H1 (cell line): ENCODE results near the gene SNX30. TPM values are rescaled to one million over a fixed set of nuclear protein-coding genes. Genes with fewer than 3 reads are reported as not detected.

ENCODE experiments used
- BCL11A ChIP-seq, 2 experiments: IDR thresholded peaks; one replicate each; pipeline ENCODE4 v1.6.1; 2011; ENCODE audit warnings: low read depth in 2 of 2, low read length in 2 of 2, mild to moderate bottlenecking in 2 of 2
- E2F6 ChIP-seq: IDR thresholded peaks from 2 replicates; pipeline ENCODE4 v1.6.1; 2012; ENCODE audit warnings: inconsistent platforms
- EP300 ChIP-seq, 2 experiments: IDR thresholded peaks; 1 replicate in 1 of 2; 2 replicates in 1 of 2; pipeline ENCODE4 v1.6.1; 2011 to 2012; ENCODE audit warnings: low read depth in 2 of 2, low read length in 2 of 2, mild to moderate bottlenecking in 2 of 2, borderline replicate concordance in 1 of 2, inconsistent platforms in 1 of 2, moderate library complexity in 1 of 2
- GTF2F1 ChIP-seq: IDR thresholded peaks from 2 replicates; pipeline ENCODE4 v1.6.1; 2012; ENCODE audit warnings: low read depth, low read length, improper control_type of control experiment, borderline replicate concordance
- JUND ChIP-seq: IDR thresholded peaks from 2 replicates; pipeline ENCODE4 v1.6.1; 2011; ENCODE audit warnings: mild to moderate bottlenecking, improper control_type of control experiment, low read length
- KDM1A ChIP-seq: fragments of 200-600, 300-600 bp; sonication (generic); IDR thresholded peaks from 2 replicates; pipeline ENCODE4 v1.7.1; 2016; ENCODE audit warnings: mild to moderate bottlenecking, low read length, borderline replicate concordance
- KDM4A ChIP-seq: IDR thresholded peaks from one replicate; pipeline ENCODE4 v1.7.1; 2012; ENCODE audit warnings: low read depth, mild to moderate bottlenecking, moderate library complexity, low read length, inconsistent platforms; ENCODE audit not compliant: severe bottlenecking
- MAFK ChIP-seq: IDR thresholded peaks from 2 replicates; pipeline ENCODE4 v1.6.1; 2012; ENCODE audit warnings: low read depth, mild to moderate bottlenecking, improper control_type of control experiment, low read length
- NRF1 ChIP-seq: IDR thresholded peaks from 2 replicates; pipeline ENCODE4 v1.6.1; 2011; ENCODE audit warnings: mild to moderate bottlenecking, low read depth, low read length, improper control_type of control experiment
- POLR2A ChIP-seq, 2 experiments: IDR thresholded peaks; 1 replicate in 1 of 2; 2 replicates in 1 of 2; pipeline ENCODE4 v1.6.1; 2011; ENCODE audit warnings: low read depth in 2 of 2, low read length in 2 of 2, mild to moderate bottlenecking in 2 of 2; ENCODE audit errors: control extremely low read depth in 1 of 2
- POLR2AphosphoS5 ChIP-seq: IDR thresholded peaks from 2 replicates; pipeline ENCODE4 v1.6.1; 2011; ENCODE audit warnings: low read depth, low read length
- RFX5 ChIP-seq: IDR thresholded peaks from 2 replicates; pipeline ENCODE4 v1.6.1; 2011; ENCODE audit warnings: low read depth, low read length, improper control_type of control experiment, borderline replicate concordance
- RXRA ChIP-seq: IDR thresholded peaks from 2 replicates; pipeline ENCODE4 v1.6.1; 2011; ENCODE audit warnings: low read depth, mild to moderate bottlenecking, low read length, moderate library complexity; ENCODE audit not compliant: insufficient read depth
- SP2 ChIP-seq: IDR thresholded peaks from 2 replicates; pipeline ENCODE4 v1.6.1; 2012; ENCODE audit warnings: mild to moderate bottlenecking, low read length, inconsistent platforms
- TBP ChIP-seq: IDR thresholded peaks from 2 replicates; pipeline ENCODE4 v1.6.1; 2011; ENCODE audit warnings: low read depth, low read length, improper control_type of control experiment
- TCF12 ChIP-seq: IDR thresholded peaks from 2 replicates; pipeline ENCODE4 v1.6.1; 2011; ENCODE audit warnings: low read depth, mild to moderate bottlenecking, low read length
- TEAD4 ChIP-seq: IDR thresholded peaks from 2 replicates; pipeline ENCODE4 v1.6.1; 2012; ENCODE audit warnings: low read depth, low read length, inconsistent platforms, mixed read lengths
- USF2 ChIP-seq: IDR thresholded peaks from 2 replicates; pipeline ENCODE4 v1.6.1; 2011; ENCODE audit warnings: low read length, improper control_type of control experiment
- ZNF274 ChIP-seq: IDR thresholded peaks from 2 replicates; pipeline ENCODE4 v1.7.0; 2012; ENCODE audit warnings: low read length, borderline replicate concordance; ENCODE audit errors: extremely low read depth
- polyA plus RNA-seq, 7 experiments: library from polyadenylated mRNA; depleted of rRNA in 3 of 7; stranded (reverse) in 5 of 7; unstranded in 2 of 7; fragments of >200 nt in 5 of 7; fragments of 200-250 nt in 2 of 7; gene quantifications; 1 replicate in 5 of 7; 2 replicates in 1 of 7; 4 replicates in 1 of 7; pipeline versions ENCODE4 v1.2.1 to v1.2.3, GENCODE V29; 2011 to 2013; ENCODE audit warnings: missing spikeins in 2 of 7, mixed read lengths in 2 of 7
- total RNA-seq: library from RNA; stranded (reverse); fragmentation: NEBNext Ultra II Directional; extraction: Animal tissue kit (Norgen Biotek cat#: 25700); gene quantifications from 2 replicates; pipeline ENCODE4 v1.2.1, GENCODE V29; 2021

The SNX30 gene
- total and polyA plus RNA-seq, 2 of the 8 experiments (the other 6 are each of a cell fraction or from before 2014, with no cell fraction given): 4.0 to 12.2 TPM

GRCh38 chr9:112750016-112750763 is at the start of gene SNX30 (continued):
- no peak for TF ChIP-seq ZNF274
- peak; percentile 48; the same call in 1 of the 2 replicates for TF ChIP-seq USF2
- TF ChIP-seq KDM4A: peak; percentile 84
- no peak; a peak in 1 of 3 replicates for TF ChIP-seq POLR2A (IDR thresholded peaks at IDR 0.05; ENCODE audit: control extremely low read depth in 1 of 2, low read depth in 2 of 2, low read length in 2 of 2)
- no peak for TF ChIP-seq RXRA
- TF ChIP-seq E2F6: peak; percentile 72
- TF ChIP-seq MAFK: no peak
- TF ChIP-seq POLR2AphosphoS5: no peak; the same call in 1 of the 2 replicates
- no peak for TF ChIP-seq TCF12
- 0 out of 2 replicates have a peak, but pooled peaks have one; percentile 36 for TF ChIP-seq TBP
- no peak for TF ChIP-seq JUND
- peak; percentile 60; the same call in 1 of the 2 replicates for TF ChIP-seq KDM1A
- TF ChIP-seq BCL11A (IDR thresholded peaks at IDR 0.05; ENCODE audit: low read depth in 2 of 2, low read length in 2 of 2): no peak
- no peak for TF ChIP-seq NRF1
- TF ChIP-seq RFX5: no peak
- TF ChIP-seq GTF2F1: no peak
- TF ChIP-seq EP300 (IDR thresholded peaks at IDR 0.05; ENCODE audit: borderline replicate concordance in 1 of 2, low read depth in 2 of 2, low read length in 2 of 2): no peak
- no peak for TF ChIP-seq TEAD4
- TF ChIP-seq SP2: no peak
